ENCODE data around the gene USP2. TPM values are rescaled to one million over a fixed set of nuclear protein-coding genes. Genes with fewer than 3 reads are reported as not detected.

USP2 gene
- total RNA-seq, 4 donors from 2014 or later: 2.5 to 61.8 (median 32.2) TPM

- no peak overlapping the region for H3K27ac ChIP-seq
- H3K9me3 ChIP-seq: no peaks in the 10 kb centered on the region
- H3K27me3 ChIP-seq: no peaks in the 10 kb centered on the region
- H3K36me3 ChIP-seq: no peaks in the 10 kb centered on the region
- H3K4me1 ChIP-seq: no peaks in the 10 kb centered on the region
- no peak for TF ChIP-seq POLR2A (IDR thresholded peaks at IDR 0.05)
- no peak for TF ChIP-seq CTCF (IDR thresholded peaks at IDR 0.05)
- H3K4me3 ChIP-seq: no peak overlapping the region
- no peak for DNase-seq
Observed at GRCh38 chr11:119400860-119401259, 19.4 kb upstream of the USP2 start.

- DNase-seq: no peak
- Histone ChIP-seq H3K27me3 (no peaks in the 10 kb centered on the region), H3K4me1 (no peaks in the 10 kb centered on the region), H3K36me3 (no peaks in the 10 kb centered on the region), H3K4me3 (no peak overlapping the region), H3K9me3 (no peaks in the 10 kb centered on the region), H3K27ac (no peak overlapping the region)
- TF ChIP-seq CTCF (IDR thresholded peaks at IDR 0.05): no peak
- no peak for TF ChIP-seq POLR2A (IDR thresholded peaks at IDR 0.05)
Observed at GRCh38 chr11:119397740-119398139, 16.2 kb upstream of the USP2 start.

- no peak overlapping the region for H3K4me3 ChIP-seq
- no peak for DNase-seq
- no peaks in the 10 kb centered on the region for H3K27me3 ChIP-seq
- no peaks in the 10 kb centered on the region for H3K4me1 ChIP-seq
- H3K9me3 ChIP-seq: no peaks in the 10 kb centered on the region
- no peak for TF ChIP-seq CTCF (IDR thresholded peaks at IDR 0.05)
- TF ChIP-seq POLR2A (IDR thresholded peaks at IDR 0.05): no peak
- no peaks in the 10 kb centered on the region for H3K36me3 ChIP-seq
- no peak overlapping the region for H3K27ac ChIP-seq
Observed at GRCh38 chr11:119396835-119397234, 15.3 kb upstream of the USP2 start.

- no peaks in the 10 kb centered on the region for H3K9me3 ChIP-seq
- no peak overlapping the region for H3K27ac ChIP-seq
- TF ChIP-seq POLR2A (IDR thresholded peaks at IDR 0.05) (no peak), CTCF (IDR thresholded peaks at IDR 0.05) (no peak)
- no peak for DNase-seq
- H3K4me3 ChIP-seq: no peak overlapping the region
- H3K27me3 ChIP-seq: no peaks in the 10 kb centered on the region
- no peaks in the 10 kb centered on the region for H3K4me1 ChIP-seq
- no peaks in the 10 kb centered on the region for H3K36me3 ChIP-seq
Observed at GRCh38 chr11:119391275-119391674, 9.8 kb upstream of the USP2 start.

- Histone ChIP-seq H3K27me3 (no peaks in the 10 kb centered on the region), H3K36me3 (no peaks in the 10 kb centered on the region), H3K4me1 (no peaks in the 10 kb centered on the region), H3K27ac (no peak overlapping the region), H3K9me3 (no peaks in the 10 kb centered on the region), H3K4me3 (no peak overlapping the region)
- DNase-seq: no peak
- peak in 4 of 6 experiments; percentile 22 to 32 (median 26) for TF ChIP-seq CTCF (IDR thresholded peaks at IDR 0.05)
- TF ChIP-seq POLR2A (IDR thresholded peaks at IDR 0.05): no peak
Observed at GRCh38 chr11:119389611-119390254, 8.2 kb upstream of the USP2 start.

- no peaks in the 10 kb centered on the region for H3K4me1 ChIP-seq
Observed at GRCh38 chr11:119388103-119388502, 6.6 kb upstream of the USP2 start.

More at GRCh38 chr11:119388103-119388502, 6.6 kb upstream of the USP2 start:
- no peaks in the 10 kb centered on the region for H3K36me3 ChIP-seq
- H3K27me3 ChIP-seq: no peaks in the 10 kb centered on the region
- no peak overlapping the region for H3K4me3 ChIP-seq
- DNase-seq: no peak
- TF ChIP-seq POLR2A (IDR thresholded peaks at IDR 0.05) (no peak), CTCF (IDR thresholded peaks at IDR 0.05) (no peak)
- no peak overlapping the region for H3K27ac ChIP-seq
- H3K9me3 ChIP-seq: no peaks in the 10 kb centered on the region
